ENCODE results near the gene MYF5. TPM values are rescaled to one million over a fixed set of nuclear protein-coding genes. Genes with fewer than 3 reads are reported as not detected.

The MYF5 gene
- total RNA-seq, 2 donors from 2014 or later: not detected

- Histone ChIP-seq H3K4me3 (no peak overlapping the region), H3K36me3 (replicated peaks in 1 of 2; ENCODE audit: insufficient read depth in 1 of 2, low read depth in 2 of 2) (no peaks in the 10 kb centered on the region), H3K27ac (no peak overlapping the region), H3K4me1 (no peaks in the 10 kb centered on the region), H3K9me3 (no peaks in the 10 kb centered on the region), H3K27me3 (no peaks in the 10 kb centered on the region)
- intact Hi-C loops (cut with DNase I): no loop called here
- TF ChIP-seq POLR2A (IDR thresholded peaks at IDR 0.05) (no peak), CTCF (IDR thresholded peaks at IDR 0.05) (no peak)
- WGBS, 2 donors: 20 to 25% methylated on average over 6 of the region's 6 CpGs
- ATAC-seq (no peak), DNase-seq (no peak)
These were observed 29.3 kb downstream of the MYF5 start for GRCh38 chr12:80745851-80746505.

GRCh38 chr12:80747800-80748199 lies 31.1 kb downstream of the MYF5 start:
- Histone ChIP-seq H3K36me3 (replicated peaks in 1 of 2; ENCODE audit: insufficient read depth in 1 of 2, low read depth in 2 of 2) (no peaks in the 10 kb centered on the region), H3K27ac (no peak overlapping the region), H3K4me1 (no peaks in the 10 kb centered on the region), H3K9me3 (no peaks in the 10 kb centered on the region), H3K4me3 (no peak overlapping the region), H3K27me3 (no peaks in the 10 kb centered on the region)
- ATAC-seq (no peak), DNase-seq (no peak)
- WGBS, 2 donors: 53 to 60% methylated on average over 2 of the region's 2 CpGs
- intact Hi-C loops (cut with DNase I): no loop called here
- no peak for TF ChIP-seq POLR2A (IDR thresholded peaks at IDR 0.05)
- TF ChIP-seq CTCF (IDR thresholded peaks at IDR 0.05): no peak

GRCh38 chr12:80749456-80749855 lies 32.7 kb downstream of the MYF5 start:
- Histone ChIP-seq H3K36me3 (replicated peaks in 1 of 2; ENCODE audit: insufficient read depth in 1 of 2, low read depth in 2 of 2) (no peaks in the 10 kb centered on the region), H3K4me3 (no peak overlapping the region), H3K27me3 (no peaks in the 10 kb centered on the region), H3K9me3 (no peaks in the 10 kb centered on the region), H3K4me1 (no peaks in the 10 kb centered on the region), H3K27ac (no peak overlapping the region)
- intact Hi-C loops (cut with DNase I): no loop called here
- 67 to 71% methylated on average over 2 of the region's 2 CpGs for WGBS, 2 donors
- DNase-seq (no peak), ATAC-seq (no peak)
- TF ChIP-seq CTCF (IDR thresholded peaks at IDR 0.05) (no peak), POLR2A (IDR thresholded peaks at IDR 0.05) (no peak)

GRCh38 chr12:80752464-80752863 lies 35.8 kb downstream of the MYF5 start:
- no peaks in the 10 kb centered on the region for H3K36me3 ChIP-seq (replicated peaks in 1 of 2; ENCODE audit: insufficient read depth in 1 of 2, low read depth in 2 of 2)
- no peaks in the 10 kb centered on the region for H3K27me3 ChIP-seq
- no peaks in the 10 kb centered on the region for H3K4me1 ChIP-seq
- no peaks in the 10 kb centered on the region for H3K9me3 ChIP-seq
- intact Hi-C loops (cut with DNase I): no loop called here
- no peak overlapping the region for H3K4me3 ChIP-seq
- TF ChIP-seq POLR2A (IDR thresholded peaks at IDR 0.05) (no peak), CTCF (IDR thresholded peaks at IDR 0.05) (no peak)
- ATAC-seq: no peak
- no peak overlapping the region for H3K27ac ChIP-seq
- DNase-seq: no peak

- TF ChIP-seq POLR2A (IDR thresholded peaks at IDR 0.05) (no peak), CTCF (IDR thresholded peaks at IDR 0.05) (no peak)
- ATAC-seq: no peak
- WGBS, 2 donors: 73 to 77% methylated on average over 3 of the region's 3 CpGs
- no peak overlapping the region for H3K27ac ChIP-seq
- H3K4me1 ChIP-seq: no peaks in the 10 kb centered on the region
- no peaks in the 10 kb centered on the region for H3K27me3 ChIP-seq
- H3K36me3 ChIP-seq (replicated peaks in 1 of 2; ENCODE audit: insufficient read depth in 1 of 2, low read depth in 2 of 2): no peaks in the 10 kb centered on the region
- no peaks in the 10 kb centered on the region for H3K9me3 ChIP-seq
- no peak for DNase-seq
- intact Hi-C loops (cut with DNase I): no loop called here
- no peak overlapping the region for H3K4me3 ChIP-seq
These were observed 37.6 kb downstream of the MYF5 start for GRCh38 chr12:80754274-80754673.
